ENCODE results near the gene KIAA0753.

Gene KIAA0753

DNA sequence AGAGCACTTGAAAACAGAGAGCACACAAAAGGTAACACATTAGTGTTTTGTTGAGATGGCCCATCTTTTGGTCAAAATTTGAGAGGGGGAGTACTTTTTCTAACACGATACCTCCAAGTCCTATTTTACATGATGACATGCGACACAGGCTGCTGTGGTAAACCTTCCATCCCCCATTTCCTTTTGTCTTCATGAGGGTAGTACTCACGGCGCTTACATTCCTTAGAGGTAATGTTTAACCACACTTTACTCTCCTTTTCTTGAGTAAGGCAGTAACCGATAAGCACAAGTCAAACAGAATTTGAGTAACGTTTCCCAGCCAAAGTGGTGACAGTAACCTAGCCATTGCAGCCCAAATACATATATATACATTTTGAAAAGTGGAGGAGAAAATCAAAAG, 48.3 kb downstream of the KIAA0753 start:
- H3K9me2 ChIP-seq (replicated peaks; ENCODE audit: control insufficient read depth, low read length) = no peaks in the 10 kb centered on the region
- H3K79me2 ChIP-seq (ENCODE audit: control insufficient read depth, low read length) = no peaks in the 10 kb centered on the region
- no peak overlapping the region for H3K4me2 ChIP-seq (ENCODE audit: low read length)
- no peaks in the 10 kb centered on the region for H3K4me1 ChIP-seq (ENCODE audit: control insufficient read depth, low read length)
- H4K20me1 ChIP-seq (ENCODE audit: control insufficient read depth, insufficient read depth, low read depth, low read length) = no peaks in the 10 kb centered on the region
- peaks cover 79% of the 10 kb centered on the region for H3K36me3 ChIP-seq (ENCODE audit: control insufficient read depth, low read length)
- H3K9me3 ChIP-seq (ENCODE audit: control insufficient read depth, insufficient read depth, low read length) = no peaks in the 10 kb centered on the region
- TF ChIP-seq EZH2phosphoT487 (IDR thresholded peaks at IDR 0.05; ENCODE audit: borderline replicate concordance, low read length) = no peak
- TF ChIP-seq, protein P1, sequence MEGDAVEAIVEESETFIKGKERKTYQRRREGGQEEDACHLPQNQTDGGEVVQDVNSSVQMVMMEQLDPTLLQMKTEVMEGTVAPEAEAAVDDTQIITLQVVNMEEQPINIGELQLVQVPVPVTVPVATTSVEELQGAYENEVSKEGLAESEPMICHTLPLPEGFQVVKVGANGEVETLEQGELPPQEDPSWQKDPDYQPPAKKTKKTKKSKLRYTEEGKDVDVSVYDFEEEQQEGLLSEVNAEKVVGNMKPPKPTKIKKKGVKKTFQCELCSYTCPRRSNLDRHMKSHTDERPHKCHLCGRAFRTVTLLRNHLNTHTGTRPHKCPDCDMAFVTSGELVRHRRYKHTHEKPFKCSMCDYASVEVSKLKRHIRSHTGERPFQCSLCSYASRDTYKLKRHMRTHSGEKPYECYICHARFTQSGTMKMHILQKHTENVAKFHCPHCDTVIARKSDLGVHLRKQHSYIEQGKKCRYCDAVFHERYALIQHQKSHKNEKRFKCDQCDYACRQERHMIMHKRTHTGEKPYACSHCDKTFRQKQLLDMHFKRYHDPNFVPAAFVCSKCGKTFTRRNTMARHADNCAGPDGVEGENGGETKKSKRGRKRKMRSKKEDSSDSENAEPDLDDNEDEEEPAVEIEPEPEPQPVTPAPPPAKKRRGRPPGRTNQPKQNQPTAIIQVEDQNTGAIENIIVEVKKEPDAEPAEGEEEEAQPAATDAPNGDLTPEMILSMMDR (IDR thresholded peaks at IDR 0.05; ENCODE audit: low read depth, low read length, poor library complexity, severe bottlenecking) = no peak
- no peak overlapping the region for H3K4me3 ChIP-seq (ENCODE audit: low read length)
- H3K27ac ChIP-seq (ENCODE audit: low read depth, low read length) = no peak overlapping the region
- H3F3A ChIP-seq (ENCODE audit: control insufficient read depth, insufficient read depth) = no peaks in the 10 kb centered on the region
- no peaks in the 10 kb centered on the region for H3K27me3 ChIP-seq (ENCODE audit: control insufficient read depth, low read length)

DNA sequence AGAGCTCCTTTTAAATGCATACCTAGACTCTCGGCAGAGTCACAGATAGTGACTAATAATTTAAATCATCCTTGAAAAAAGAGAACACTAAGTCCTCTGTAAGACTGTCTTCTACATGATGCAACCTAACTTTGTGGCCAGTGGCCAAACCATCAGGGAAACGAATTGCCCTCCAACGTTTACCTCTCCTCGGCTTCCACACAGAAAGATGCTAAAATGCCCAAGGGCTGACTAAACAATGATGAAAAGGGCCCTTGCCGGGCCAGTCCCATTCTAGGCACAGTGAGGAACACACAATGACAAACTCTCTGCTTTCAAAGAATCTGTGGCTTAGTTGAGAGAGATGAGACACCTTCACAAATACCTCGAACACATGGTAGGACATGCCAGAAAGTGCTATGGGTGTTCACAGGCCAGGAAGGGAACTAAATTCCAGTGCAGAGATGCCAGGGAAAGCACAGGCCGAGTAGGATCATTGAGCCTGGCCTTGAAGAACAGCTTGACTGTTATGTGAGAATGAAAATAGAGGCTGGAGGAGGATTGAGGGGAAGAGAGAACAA, 48.8 kb downstream of the KIAA0753 start:
- Histone ChIP-seq H3K79me2 (ENCODE audit: control insufficient read depth, low read length) (no peaks in the 10 kb centered on the region), H3K9me3 (ENCODE audit: control insufficient read depth, insufficient read depth, low read length) (no peaks in the 10 kb centered on the region), H3K36me3 (ENCODE audit: control insufficient read depth, low read length) (peaks cover 77% of the 10 kb centered on the region), H3K4me1 (ENCODE audit: control insufficient read depth, low read length) (no peaks in the 10 kb centered on the region), H3K9me2 (replicated peaks; ENCODE audit: control insufficient read depth, low read length) (no peaks in the 10 kb centered on the region), H3K27ac (ENCODE audit: low read depth, low read length) (no peak overlapping the region), H4K20me1 (ENCODE audit: control insufficient read depth, insufficient read depth, low read depth, low read length) (no peaks in the 10 kb centered on the region), H3K4me3 (ENCODE audit: low read length) (no peak overlapping the region), H3K4me2 (ENCODE audit: low read length) (no peak overlapping the region), H3K27me3 (ENCODE audit: control insufficient read depth, low read length) (no peaks in the 10 kb centered on the region), H3F3A (ENCODE audit: control insufficient read depth, insufficient read depth) (no peaks in the 10 kb centered on the region)
- no peak for TF ChIP-seq EZH2phosphoT487 (IDR thresholded peaks at IDR 0.05; ENCODE audit: borderline replicate concordance, low read length)
- TF ChIP-seq, protein P1 (IDR thresholded peaks at IDR 0.05; ENCODE audit: low read depth, low read length, poor library complexity, severe bottlenecking) = no peak

DNA sequence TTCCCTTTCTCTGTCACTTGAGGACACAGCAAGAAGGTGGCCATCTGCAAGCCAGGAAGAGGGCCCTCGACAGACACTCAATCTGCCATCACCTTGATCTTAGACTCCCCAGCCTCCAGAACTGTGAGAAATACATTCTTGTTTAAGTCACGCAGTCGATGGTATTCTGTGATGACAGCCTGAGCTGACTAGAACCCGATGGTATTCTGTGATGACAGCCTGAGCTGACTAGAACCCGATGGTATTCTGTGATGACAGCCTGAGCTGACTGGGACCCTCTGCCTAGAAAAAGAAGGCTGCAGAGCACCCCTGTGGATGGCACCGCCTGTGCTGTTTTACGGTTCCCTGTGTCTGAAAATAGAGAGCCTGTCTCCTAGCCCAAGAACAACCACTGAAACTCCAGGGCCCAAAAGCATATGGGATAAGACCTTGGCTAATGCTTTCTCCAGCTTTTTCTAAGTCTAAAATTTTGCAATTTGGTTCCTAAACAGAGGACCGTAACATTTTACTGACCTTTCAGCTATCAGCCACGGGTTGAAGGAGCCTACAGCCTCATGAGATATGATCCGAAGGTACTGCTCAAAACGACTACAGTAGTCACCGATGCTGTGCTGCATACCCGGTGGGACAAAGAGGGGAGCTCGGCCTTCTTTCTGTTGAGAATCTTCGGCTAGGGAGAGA, 51.1 kb downstream of the KIAA0753 start:
- Histone ChIP-seq H3K4me3 (ENCODE audit: low read length) (no peak overlapping the region), H3F3A (ENCODE audit: control insufficient read depth, insufficient read depth) (no peaks in the 10 kb centered on the region), H3K4me1 (ENCODE audit: control insufficient read depth, low read length) (no peaks in the 10 kb centered on the region), H4K20me1 (ENCODE audit: control insufficient read depth, insufficient read depth, low read depth, low read length) (no peaks in the 10 kb centered on the region), H3K79me2 (ENCODE audit: control insufficient read depth, low read length) (no peaks in the 10 kb centered on the region), H3K4me2 (ENCODE audit: low read length) (no peak overlapping the region), H3K36me3 (ENCODE audit: control insufficient read depth, low read length) (peaks cover 74% of the 10 kb centered on the region), H3K27ac (ENCODE audit: low read depth, low read length) (no peak overlapping the region), H3K9me3 (ENCODE audit: control insufficient read depth, insufficient read depth, low read length) (no peaks in the 10 kb centered on the region), H3K27me3 (ENCODE audit: control insufficient read depth, low read length) (no peaks in the 10 kb centered on the region), H3K9me2 (replicated peaks; ENCODE audit: control insufficient read depth, low read length) (no peaks in the 10 kb centered on the region)
- TF ChIP-seq EZH2phosphoT487 (IDR thresholded peaks at IDR 0.05; ENCODE audit: borderline replicate concordance, low read length) = no peak
- TF ChIP-seq, protein P1 (IDR thresholded peaks at IDR 0.05; ENCODE audit: low read depth, low read length, poor library complexity, severe bottlenecking) = no peak
